Mammary epithelial cell (primary cell): ENCODE measurements around the gene WDR64.

ENCODE experiments used
- CTCF ChIP-seq, 2 donors: IDR thresholded peaks in 1 of 2; conservative IDR thresholded peaks in 1 of 2; 2 replicates each; pipeline ENCODE4 v1.5.1; 2011 to 2012; ENCODE audit warnings: inconsistent platforms in 2 of 2, low read length in 2 of 2, mild to moderate bottlenecking in 2 of 2, control low read depth in 1 of 2, low read depth in 1 of 2; ENCODE audit not compliant: insufficient read depth in 1 of 2; ENCODE audit errors: extremely low read depth in 1 of 2
- EZH2 ChIP-seq: IDR thresholded peaks from 2 replicates; pipeline ENCODE4 v1.6.1; 2012; ENCODE audit warnings: low read length, inconsistent platforms, borderline replicate concordance

GRCh38 chr1:241770115-241770514 is 118.0 kb downstream of the WDR64 start:
- no peak for TF ChIP-seq CTCF (conservative IDR thresholded peaks at IDR 0.05 in 1 of 2, IDR thresholded peaks at IDR 0.05 in 1 of 2; ENCODE audit: extremely low read depth in 1 of 2, insufficient read depth in 1 of 2, low read depth in 1 of 2, low read length in 2 of 2)
- TF ChIP-seq EZH2, result no peak
